NCI-H748 (cell line): ENCODE measurements around the gene KCNC1.

Experiments used
- DNase-seq: peaks from one replicate; lab custom pipeline; 2025; ENCODE audit not compliant: unreplicated experiment; lab: John Stamatoyannopoulos, UW

Gene KCNC1

DNA sequence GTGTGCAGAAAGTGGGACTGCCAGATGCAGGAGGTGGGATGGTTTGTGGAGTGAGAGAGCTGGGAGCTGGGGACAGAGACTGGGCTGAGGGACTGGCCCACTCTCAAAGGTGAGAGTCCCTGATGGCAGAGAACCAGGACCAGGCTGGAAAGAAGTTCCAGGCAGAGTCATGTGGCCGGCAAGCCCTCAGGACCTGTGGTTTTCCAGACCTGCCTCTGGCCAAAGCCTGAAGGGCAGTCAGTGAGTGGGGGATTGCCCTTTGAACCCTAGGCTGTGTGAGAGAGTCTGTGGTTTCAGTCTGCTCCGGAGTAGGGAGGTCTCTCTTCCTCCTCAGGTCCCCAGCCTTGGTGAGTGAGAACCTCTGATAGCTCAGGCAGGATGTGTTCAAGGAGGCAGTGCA is 17.0 kb downstream of the KCNC1 start:
- no peak for DNase-seq

- DNase-seq, result peak; percentile 26
These were observed 17.6 kb downstream of the KCNC1 start for GRCh38 chr11:17752144-17752543.

- DNase-seq, result no peak
These were observed 18.6 kb downstream of the KCNC1 start for GRCh38 chr11:17753153-17753552.

GRCh38 chr11:17753641-17754040 is 19.1 kb downstream of the KCNC1 start:
- no peak for DNase-seq

- DNase-seq, result no peak
These were observed 21.3 kb downstream of the KCNC1 start for GRCh38 chr11:17755891-17756290.

GRCh38 chr11:17760102-17761029 is 25.8 kb downstream of the KCNC1 start:
- DNase-seq, result peak; percentile 72

DNA sequence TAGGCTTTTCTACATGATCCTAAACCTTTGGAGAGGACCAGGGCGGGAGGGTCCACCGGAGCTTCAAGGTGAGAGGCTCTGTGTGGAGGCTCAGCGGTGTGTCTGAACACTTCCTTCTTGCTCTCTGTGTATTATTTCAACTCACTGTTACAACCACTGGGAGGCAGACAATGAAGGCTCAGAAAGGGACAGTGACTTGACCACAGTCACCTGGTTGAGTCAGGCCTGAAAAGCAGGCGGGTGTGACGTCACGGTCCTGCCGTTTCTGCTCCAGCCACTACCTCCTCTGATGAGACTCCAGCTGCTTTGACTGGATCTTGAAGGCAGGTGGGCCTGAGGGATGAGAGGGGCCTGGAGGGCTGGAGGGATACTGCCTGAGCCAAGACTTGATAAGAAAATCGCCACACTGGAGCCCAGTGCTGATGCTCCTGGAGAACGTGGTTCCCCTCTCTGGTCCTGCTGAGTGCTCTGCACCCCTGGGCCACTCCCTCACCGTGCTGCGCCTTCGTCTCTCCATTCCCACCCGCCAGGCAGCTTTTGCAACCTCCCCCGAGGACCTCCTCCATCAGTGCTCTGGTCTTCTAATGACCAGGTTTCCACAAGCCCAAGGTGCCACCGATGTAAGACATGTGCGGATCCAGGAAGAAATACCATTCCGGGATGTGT is 27.9 kb downstream of the KCNC1 start:
- DNase-seq, result no peak

GRCh38 chr11:17763244-17763643 is 28.7 kb downstream of the KCNC1 start:
- no peak for DNase-seq

DNA sequence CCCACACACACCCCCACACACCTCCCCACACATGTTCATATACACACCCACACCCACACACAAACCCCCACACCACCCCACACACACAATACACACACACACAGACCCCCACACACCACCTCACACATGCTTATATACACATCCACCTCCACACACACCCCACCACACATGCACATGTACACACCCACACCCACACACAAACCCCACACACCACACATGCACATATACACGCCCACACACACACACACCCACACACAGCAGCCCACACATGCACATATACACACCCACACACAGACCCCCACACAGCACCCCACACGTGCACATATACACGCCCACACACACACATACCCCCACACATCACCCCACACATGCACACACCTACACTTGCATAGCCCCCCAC is 29.1 kb downstream of the KCNC1 start:
- no peak for DNase-seq

GRCh38 chr11:17764446-17765218 is 30.1 kb downstream of the KCNC1 start:
- DNase-seq, result peak; percentile 42

DNA sequence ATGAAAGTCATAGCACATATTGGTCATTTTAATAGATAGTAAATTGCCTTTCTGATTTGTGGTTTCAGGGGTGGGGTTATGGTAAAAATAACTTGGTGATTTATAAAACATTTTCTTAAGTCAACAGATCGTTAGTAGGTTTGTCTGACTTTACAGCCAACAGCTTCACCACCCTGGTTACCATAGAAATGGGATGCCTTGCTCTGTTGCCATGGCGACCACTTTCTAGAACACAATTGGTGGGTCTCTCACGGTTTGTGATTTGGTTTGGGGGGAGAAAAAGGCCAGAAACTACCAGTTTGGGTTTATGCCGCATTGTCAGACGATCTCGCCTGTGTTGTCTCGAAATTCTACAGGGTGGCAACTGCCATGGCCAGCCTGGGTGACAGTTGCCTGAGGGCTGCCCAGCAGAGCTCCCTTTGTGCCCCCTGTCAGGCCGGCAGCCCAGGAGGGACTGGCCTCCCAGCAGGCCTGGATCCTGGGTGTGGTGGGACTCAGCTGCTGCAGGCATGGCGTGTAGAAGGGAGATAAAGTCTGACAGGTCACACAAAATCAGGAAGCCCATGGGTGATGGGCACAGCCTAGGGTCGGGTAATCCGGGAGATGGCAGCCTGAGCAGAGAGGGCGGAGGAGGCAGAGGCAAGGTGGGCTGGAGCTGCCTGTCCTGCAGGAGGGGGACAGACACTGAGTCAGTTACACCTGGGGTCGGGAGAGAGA is 30.9 kb downstream of the KCNC1 start:
- peak; percentile 49 for DNase-seq

- no peak for DNase-seq
These were observed 31.4 kb downstream of the KCNC1 start for GRCh38 chr11:17766073-17766359.

DNA sequence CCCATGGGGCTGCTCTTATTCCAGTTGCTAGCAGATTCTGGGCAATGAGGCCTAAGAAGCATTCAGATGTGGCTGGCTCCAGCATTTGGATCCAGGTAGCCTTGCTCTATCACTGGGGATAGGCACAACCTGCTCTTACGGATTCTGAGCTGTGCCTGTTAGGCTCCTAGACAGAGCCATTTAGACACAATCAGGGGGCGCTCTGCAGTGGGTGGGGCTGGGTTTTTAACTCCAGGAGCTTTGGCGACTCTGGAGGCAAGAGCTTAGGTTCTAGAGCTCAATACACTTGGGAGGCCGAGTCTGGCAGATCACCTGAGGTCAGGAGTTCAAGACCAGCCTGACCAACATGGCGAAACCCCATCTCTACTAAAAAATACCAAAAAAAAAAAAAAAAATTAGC is 32.0 kb downstream of the KCNC1 start:
- no peak for DNase-seq

DNA sequence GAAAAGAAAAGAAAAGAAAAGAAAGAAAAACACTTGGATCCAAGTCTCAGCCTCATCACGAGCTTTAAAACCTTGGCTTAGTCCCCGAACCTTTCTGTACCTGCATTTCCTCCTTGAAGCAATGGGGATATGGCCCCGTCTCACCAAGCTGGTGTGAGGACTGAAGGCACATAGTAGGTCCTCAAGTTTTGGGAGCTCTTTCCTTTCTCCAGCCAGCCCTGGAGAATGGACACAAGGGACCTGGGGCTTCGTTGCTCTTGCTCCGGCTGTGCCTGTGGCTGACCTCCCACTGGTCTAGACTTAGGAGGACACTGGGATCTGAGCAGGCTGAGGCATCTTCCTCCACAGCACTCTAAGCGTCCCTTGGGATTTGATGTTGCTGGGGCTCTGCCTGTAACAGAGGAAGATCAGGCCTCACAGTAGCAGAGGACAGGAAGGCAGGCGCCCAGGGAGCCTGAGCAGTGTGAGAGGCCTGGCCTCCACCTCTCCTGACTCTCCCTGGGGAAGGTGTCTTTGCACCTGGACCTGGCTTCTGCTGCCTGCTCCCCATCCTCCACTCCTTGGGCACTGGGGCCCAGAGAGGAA is 32.8 kb downstream of the KCNC1 start:
- DNase-seq, result no peak

DNA sequence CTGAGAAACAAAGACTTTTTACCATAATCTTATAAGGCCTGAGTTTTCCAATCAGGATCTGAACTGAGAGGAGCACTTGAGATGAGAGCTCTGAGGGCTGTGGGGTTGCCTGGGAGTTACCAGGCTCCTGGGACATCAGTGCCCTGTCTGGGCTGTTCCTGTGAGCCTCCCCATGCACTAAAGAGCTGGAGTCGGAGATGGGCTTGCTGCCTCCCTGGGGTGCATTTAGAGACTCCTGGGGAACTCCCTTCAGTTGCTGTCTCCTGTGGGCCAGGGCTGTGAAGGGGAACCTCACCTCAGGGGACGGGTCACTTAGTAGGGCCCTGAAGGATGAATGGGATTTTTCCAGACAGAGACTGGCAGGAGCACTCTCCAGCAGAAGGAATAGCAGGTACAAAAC is 33.3 kb downstream of the KCNC1 start:
- DNase-seq, result no peak

DNA sequence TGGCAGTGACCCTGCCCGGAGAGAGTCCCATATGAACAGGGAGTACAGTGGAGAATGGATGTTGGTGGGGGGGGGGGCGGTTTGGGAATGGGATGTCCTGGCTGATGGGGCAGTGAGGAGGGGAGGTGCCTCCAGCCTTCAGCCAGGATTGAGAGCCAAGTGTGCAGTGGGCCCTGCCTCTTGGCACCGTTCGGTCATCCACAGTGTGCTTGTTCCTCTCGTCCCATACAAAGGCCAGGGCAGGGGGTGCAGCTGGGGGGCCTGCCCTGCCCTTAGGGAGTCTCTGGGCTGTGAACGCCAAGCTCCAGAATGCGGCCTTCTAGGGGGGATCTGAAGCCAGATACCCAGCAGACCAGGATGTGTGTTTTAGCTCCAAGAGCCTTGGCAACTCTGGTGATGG is 34.0 kb downstream of the KCNC1 start:
- no peak for DNase-seq

GRCh38 chr11:17769218-17769617 is 34.6 kb downstream of the KCNC1 start:
- DNase-seq, result no peak

DNA sequence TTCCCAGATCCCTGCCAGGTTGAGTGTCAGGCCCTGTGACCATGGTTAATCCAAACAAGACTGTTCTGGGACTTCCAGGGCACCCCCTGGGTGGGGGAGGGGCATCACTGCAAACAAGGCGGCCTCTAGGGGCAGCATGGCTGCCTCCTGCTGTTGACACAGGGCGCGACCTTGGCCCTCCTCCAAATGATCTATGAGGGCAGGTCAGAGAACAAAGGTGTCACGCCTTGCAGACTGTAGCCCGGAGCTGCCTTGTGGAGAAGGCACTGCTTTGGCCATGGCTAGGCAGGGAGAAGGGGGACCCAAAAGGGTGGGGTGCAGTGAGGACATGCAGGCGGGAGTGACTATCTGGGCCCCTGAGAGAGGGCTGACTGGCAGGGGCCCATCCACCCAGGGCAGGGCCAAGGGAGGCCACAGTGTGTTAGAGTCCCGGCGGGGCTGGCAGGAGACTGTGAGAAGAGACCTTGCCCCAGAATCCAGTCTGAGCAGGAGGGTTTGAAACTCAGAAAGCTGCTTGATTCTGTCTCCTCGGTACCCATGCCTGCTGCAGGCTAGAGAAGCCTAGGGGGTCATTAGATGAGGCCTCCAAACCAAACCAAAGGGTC is 35.6 kb downstream of the KCNC1 start:
- peak; percentile 45 for DNase-seq

DNA sequence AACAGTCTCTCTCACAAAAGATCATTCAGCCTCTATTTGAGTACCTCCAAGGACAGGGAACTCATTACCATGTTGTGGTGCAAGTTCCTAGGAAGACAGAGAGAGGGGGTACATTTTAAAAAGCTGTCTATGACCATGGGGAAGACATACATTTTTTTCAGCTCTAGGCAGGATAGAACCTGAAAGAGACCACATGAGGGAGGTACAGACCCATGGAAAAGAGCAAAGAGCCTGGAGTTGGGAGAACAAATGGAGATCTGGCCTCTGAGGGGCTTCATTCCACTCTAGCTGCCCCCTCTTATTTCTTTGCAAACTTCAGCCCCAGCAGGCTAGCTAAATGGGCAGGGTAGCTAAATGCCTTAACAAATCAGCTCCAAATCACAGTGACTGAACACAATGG is 36.3 kb downstream of the KCNC1 start:
- DNase-seq, result no peak

DNA sequence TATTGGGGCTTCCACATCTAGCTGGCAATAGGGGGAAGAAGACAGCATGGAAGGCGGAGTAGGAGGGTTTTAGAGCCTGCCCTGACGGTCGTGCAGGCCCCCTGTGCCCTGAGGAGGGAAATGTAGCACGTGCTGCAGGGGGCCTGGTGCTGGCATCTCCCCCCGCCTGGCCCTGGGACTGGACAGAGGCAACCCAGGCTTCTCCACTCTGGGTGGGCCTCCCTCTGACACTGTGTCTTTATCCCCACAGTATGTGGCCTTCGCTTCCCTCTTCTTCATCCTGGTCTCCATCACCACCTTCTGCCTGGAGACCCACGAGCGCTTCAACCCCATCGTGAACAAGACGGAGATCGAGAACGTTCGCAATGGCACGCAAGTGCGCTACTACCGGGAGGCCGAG is 36.8 kb downstream of the KCNC1 start:
- no peak for DNase-seq
